GM21528 (cell line): ENCODE measurements around the gene VPS33A.
A peak's percentile ranks its signal among the peaks of the same experiment; 100 is the strongest.
"Not testable (repeated sequence)": the region's sequence is repeated elsewhere in the genome, so short reads cannot be mapped to it uniquely, and the experiment has no call there.

ENCODE experiments used
- ATAC-seq: cut with Tn5 transposase; IDR thresholded peaks from one replicate; pipeline ENCODE4 v1.9.1; 2021; ENCODE audit warnings: mild to moderate bottlenecking, moderate library complexity; ENCODE audit not compliant: unreplicated experiment, low FRiP score

Gene VPS33A

GRCh38 chr12:122266230-122266901 lies at the start of gene VPS33A:
Gene VPS33A (minus strand): TSS chr12:122266494. CDS start chr12:122266408, 86 bp downstream.
- ATAC-seq: peak; percentile 83

- no peak for ATAC-seq
Observed at GRCh38 chr12:122312926-122313325, 46.6 kb upstream of the VPS33A start.

DNA sequence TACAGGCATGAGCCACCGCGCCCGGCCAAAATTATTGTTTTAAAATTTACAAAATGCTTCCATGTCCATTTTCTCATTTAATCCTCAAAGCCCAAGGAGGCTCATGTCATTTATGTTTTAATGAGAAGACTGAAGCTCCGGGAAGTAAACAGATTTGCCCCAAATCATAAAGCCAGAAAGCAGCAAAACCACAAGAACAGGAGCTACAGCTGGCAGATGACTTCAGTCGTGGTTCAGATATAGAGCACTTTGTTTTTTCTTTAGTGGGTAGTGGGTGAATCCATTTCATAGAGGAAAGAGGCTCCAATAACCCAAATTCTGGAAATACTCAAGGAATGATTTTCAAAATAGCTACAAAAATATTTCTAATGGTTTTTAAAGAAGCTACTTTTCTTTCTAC lies 45.4 kb upstream of the VPS33A start:
- ATAC-seq: no peak

GRCh38 chr12:122310626-122311333 lies 44.5 kb upstream of the VPS33A start:
- ATAC-seq: no peak

DNA sequence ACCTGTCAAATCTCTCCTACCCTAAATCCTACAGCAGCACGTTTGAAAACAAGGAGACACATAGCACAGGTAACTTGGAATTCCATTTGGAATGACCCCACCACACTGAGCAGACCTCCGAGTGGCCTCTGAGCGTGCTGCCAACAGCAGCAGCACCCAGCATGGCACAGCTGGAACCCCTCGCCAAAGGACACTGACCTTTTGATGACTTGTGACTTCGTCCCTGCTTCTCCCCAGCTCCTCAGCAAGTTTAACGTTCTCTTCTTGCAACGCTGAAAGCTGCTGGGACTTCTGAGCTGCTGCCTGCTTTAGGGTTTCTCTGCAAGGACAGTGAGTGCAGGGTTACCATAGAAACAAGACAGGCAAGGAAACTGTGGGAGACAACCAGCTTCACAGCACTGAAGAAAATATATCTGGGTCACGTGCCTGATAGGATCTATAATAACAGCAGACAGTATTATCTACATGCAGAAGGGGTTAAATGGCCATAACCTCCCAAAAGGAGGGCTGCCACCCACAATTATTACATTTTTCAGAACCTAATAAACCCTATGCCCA lies 43.3 kb upstream of the VPS33A start:
- ATAC-seq: no peak

DNA sequence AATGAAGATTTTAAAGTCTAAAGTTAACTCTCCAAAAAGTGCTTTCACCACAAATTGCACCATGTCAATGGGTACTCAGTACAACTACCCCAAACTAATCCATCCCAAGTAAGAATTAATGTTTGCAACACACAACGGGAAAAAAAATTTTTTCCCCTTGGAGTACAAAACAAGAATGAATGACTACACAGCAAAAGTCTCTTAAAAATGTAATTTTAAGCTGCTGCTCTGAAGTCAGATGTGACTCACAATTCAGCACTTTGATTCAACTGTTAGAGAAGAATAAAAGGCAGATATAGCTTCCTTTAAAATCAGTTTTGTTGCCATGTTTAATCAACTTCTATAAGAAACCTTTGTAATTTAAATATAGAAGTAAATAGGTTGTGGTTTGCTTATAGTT lies 42.5 kb upstream of the VPS33A start:
- no peak for ATAC-seq

DNA sequence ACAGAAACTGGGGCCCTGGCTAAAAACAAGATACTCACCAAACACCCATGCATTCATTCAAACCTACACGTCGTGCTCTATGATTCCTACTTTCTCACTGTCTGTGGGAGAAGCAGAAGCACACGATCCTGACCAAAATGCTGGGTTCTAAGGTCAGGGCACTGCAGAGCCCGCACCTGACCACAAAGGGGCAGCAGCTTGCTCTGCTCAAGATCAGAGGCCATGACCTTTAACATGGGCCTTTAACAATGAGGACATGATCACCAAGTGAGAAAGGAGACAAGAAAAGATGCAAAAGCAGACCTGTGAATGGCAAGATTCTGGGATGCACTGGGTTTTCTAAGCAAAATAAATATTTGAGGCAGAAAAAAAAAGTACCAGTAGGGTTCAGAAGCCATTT lies 40.1 kb upstream of the VPS33A start:
- no peak for ATAC-seq

- ATAC-seq: no peak
Observed at GRCh38 chr12:122304924-122305323, 38.6 kb upstream of the VPS33A start.

DNA sequence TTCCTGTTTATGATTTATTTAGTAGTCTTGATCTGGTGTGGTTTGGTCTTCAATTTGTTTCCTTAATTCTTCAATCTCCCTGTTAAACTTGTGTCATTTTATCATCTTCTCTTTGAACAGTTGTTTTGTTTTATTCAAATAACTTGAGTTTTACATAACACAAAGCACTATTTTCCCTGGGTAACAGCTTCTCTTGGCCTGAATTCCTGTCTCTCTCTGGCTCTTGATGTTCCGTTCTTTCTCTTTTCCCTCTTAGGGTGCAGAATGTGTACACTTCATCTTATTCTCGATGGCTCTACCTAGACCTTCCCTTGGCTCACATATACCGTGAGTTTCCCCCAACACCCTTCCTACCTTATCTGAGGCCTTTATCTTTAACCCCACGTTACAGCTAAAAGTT lies 36.8 kb upstream of the VPS33A start:
- ATAC-seq: no peak

- ATAC-seq: no peak
Observed at GRCh38 chr12:122298071-122298748, 31.9 kb upstream of the VPS33A start.

DNA sequence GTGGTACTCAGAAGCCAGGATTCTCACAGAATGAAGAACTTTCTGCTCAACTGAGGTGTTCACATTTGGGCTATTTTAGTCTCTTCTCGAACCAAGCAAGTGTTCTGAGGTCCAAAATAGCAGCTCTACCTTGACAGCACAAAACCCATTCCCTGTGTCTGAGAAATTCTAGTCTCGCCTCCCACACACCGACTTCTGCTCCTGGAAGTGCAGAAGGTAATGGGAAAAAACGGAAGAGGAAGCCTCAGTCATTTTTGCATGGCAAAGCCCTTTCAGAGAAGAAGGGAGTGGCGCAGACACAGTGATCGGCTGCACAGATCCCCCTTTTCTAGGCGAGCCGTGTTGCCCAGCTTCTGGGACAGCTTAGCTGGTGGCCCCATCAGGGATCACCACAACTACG lies 31.2 kb upstream of the VPS33A start:
- ATAC-seq: no peak

DNA sequence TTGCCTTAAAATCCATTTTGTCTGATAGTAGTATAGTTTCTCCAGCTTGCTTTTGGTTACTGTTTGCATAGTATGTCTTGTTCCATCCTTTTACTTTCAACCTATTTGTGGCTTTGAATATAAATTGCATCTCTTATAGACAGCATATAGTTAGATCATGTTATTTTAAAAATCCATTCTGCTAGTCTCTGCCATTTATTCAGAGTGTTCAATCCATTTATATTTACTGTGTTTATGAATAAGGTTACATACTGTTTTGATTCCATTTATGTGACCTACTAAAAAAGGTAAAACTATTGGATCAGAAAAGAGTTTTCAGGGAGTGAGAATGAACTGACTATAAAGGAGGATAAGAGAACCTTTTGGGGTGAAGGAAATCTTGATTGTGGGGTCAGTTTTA lies 29.6 kb upstream of the VPS33A start:
- ATAC-seq: no peak

- no peak for ATAC-seq
Observed at GRCh38 chr12:122293081-122293480, 26.8 kb upstream of the VPS33A start.

GRCh38 chr12:122291431-122291830 lies 25.1 kb upstream of the VPS33A start:
- no peak for ATAC-seq

DNA sequence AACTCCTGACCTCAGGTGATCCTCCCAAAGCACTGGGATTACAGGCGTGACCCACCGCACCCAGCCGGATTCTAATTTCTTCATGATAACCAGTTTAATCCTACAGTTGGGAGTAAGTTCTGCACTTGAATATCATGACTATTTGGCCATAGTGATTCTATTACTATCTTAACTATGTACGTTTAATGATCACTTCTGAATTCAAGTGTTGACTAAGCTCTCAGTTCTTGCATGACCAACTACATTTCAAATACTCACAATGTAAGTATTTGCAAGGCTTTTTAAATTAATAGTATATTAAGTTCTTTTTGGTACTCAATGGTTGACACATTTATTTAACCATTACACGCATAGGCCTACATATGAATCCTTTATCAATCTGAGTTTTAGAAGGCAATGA lies 17.4 kb upstream of the VPS33A start:
- no peak for ATAC-seq

DNA sequence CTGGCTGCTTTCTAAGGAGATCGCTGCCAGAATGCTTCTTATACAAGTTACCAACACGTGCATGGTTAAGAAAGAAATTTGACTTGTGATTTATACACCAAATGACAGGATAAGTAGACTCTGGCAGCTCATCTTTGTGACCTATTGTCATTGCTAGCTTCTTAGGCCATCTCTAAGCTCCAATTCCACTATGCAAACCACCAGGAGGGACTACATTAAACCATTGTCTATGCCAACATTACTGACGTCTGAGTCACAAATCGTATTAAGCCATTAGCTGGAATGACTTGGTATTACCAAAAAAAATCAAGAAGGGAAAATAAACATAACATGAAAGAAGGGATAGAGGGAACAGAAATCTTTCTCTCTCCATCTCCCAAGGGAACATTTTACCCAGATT lies 15.8 kb upstream of the VPS33A start:
- no peak for ATAC-seq

GRCh38 chr12:122276242-122276641 lies 9.9 kb upstream of the VPS33A start:
- no peak for ATAC-seq

DNA sequence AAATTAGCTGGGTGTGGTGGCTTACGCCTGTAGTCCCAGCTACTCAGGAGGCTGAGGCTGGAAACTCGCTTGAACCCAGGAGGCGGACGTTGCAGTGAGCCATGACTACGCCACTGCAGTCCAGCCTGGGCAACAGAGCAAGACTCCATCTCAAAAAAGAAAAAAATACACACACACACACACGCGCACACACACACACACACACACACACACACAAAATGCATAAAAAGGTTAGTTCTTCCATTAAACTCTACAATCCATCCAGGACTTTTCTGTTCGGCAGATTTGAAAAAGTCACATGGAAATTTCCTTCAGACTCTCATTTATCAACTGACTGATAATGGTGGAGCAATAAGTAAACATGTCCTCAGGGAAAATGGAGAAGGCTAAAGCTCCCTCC lies 9.2 kb upstream of the VPS33A start:
- ATAC-seq: no peak

DNA sequence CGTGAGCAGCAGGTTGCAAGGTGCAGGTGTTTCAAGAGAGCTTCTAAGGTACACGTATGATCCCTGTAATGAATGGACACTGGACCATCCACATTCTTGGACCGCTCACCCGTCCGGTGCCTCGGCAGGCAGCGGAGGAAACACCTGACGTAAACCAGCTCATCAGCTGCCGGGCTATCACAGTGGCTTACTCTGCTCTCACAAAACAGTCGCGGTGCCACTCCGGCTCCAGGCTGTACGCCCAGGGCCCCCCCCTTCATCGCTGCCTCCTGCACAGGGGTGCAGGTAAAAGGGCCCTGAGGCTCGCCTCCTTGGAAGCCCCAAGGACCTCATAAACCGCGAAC lies 436 bp downstream of the VPS33A start:
- ATAC-seq: peak; percentile 32

DNA sequence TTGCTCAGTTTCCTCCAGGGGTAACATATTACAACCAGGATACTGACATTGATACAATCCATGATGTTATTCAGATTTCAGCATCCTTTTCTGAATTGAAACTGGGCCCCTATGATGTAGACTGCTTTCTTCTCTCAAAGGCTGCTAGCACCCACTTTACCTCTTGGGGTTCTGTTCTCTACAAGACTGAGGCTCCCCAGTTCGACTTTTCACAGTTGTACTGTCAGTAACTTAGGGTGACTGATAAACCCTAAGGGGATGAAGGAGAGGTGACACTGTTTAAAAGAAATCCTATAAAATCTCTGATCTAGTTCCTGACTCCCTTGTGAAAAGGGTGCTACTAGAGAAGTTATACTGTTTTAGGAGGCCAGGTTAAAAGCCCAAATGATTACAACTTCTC lies 818 bp downstream of the VPS33A start:
- no peak for ATAC-seq

DNA sequence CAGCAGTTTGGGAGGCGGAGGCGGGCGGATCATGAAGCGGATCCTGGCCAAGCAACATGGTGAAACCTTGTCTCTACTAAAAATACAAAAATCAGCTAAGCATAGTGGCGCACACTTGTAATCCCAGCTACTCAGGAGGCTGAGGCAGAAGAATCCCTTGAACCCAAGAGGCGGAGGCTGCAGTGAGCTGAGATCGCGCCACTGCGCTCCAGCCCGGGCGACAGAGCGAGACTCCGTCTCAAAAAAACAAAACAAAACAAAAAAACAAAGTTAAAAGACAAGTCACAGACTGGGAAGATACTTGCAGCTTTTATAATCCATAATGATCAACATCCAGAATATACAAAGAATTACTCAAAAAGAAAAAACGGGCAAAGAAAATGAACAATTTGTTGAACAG lies 5.6 kb downstream of the VPS33A start:
- not testable (repeated sequence) for ATAC-seq

GRCh38 chr12:122258939-122259338 lies 7.4 kb downstream of the VPS33A start:
- ATAC-seq: not testable (repeated sequence)
